Effector CD8-positive, alpha-beta T cell (primary cell): Measurements from ENCODE around the gene CAMK1.

ENCODE experiments used
- DNase-seq: peaks from one replicate; lab custom pipeline; 2025; lab: John Stamatoyannopoulos, UW

CAMK1 gene

GRCh38 chr3:9742560-9742959, 27.2 kb downstream of the CAMK1 start:
- no peak for DNase-seq

GRCh38 chr3:9739181-9739580, 30.6 kb downstream of the CAMK1 start:
- DNase-seq: no peak

- no peak for DNase-seq
Observed at GRCh38 chr3:9736831-9737230, 32.9 kb downstream of the CAMK1 start.

- DNase-seq: no peak
Observed at GRCh38 chr3:9732740-9733115, 37.0 kb downstream of the CAMK1 start.

- peak; percentile 22 for DNase-seq
Observed at GRCh38 chr3:9732080-9732739, 37.5 kb downstream of the CAMK1 start.

- DNase-seq: peak; percentile 98
Observed at GRCh38 chr3:9731206-9732079, 38.3 kb downstream of the CAMK1 start, which contains the start of gene BRPF1. TSS of gene BRPF1 (plus strand) at chr3:9731735. CDS start at chr3:9734141, 2,406 bp downstream.

GRCh38 chr3:9730657-9731205, 39.0 kb downstream of the CAMK1 start:
- DNase-seq: no peak

GRCh38 chr3:9729419-9729818, 40.3 kb downstream of the CAMK1 start:
- no peak for DNase-seq

- no peak for DNase-seq
Observed at GRCh38 chr3:9727743-9728142, 42.0 kb downstream of the CAMK1 start.

- peak; percentile 17 for DNase-seq
Observed at GRCh38 chr3:9727041-9727595, 42.6 kb downstream of the CAMK1 start.

GRCh38 chr3:9725775-9726515, 43.8 kb downstream of the CAMK1 start:
- DNase-seq: no peak

- no peak for DNase-seq
Observed at GRCh38 chr3:9721700-9722060, 48.1 kb downstream of the CAMK1 start.

- no peak for DNase-seq
Observed at GRCh38 chr3:9721015-9721699, 48.6 kb downstream of the CAMK1 start.

GRCh38 chr3:9718118-9718517, 51.6 kb downstream of the CAMK1 start:
- DNase-seq: no peak

- no peak for DNase-seq
Observed at GRCh38 chr3:9717563-9717962, 52.2 kb downstream of the CAMK1 start.

- DNase-seq: no peak
Observed at GRCh38 chr3:9716801-9717555, 52.8 kb downstream of the CAMK1 start.

GRCh38 chr3:9715764-9716437, 53.8 kb downstream of the CAMK1 start:
- DNase-seq: no peak

GRCh38 chr3:9715136-9715535, 54.6 kb downstream of the CAMK1 start:
- DNase-seq: no peak

GRCh38 chr3:9713142-9713541, 56.6 kb downstream of the CAMK1 start:
- no peak for DNase-seq

GRCh38 chr3:9712415-9712814, 57.3 kb downstream of the CAMK1 start:
- DNase-seq: no peak
